ENCODE measurements around the gene IL18R1.

Gene IL18R1

DNA sequence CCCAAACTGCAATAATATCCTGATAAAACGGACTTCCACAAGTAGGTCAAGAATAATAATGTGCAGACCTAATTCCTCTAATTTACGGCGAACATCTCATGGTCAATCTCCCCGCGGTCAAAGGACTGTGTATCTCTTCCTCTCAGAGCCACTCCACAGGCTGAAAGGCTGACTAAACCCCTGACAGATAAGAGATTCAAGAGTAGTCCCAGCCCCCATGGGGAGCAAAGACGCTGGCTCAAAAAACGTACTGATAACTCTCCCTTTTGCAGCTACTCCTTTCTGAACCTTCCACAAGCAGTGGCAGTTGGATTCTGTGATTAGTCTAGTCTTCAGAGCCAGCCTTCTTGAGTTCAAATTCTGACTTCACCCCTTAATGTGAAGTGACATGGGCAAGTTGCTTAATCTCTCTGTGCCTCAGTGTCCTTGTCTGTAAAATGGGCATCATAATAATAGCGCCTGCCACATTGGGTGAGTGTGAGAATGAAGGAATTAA, 19.7 kb upstream of the IL18R1 start:
- no peak for DNase-seq (ENCODE audit: extremely low read depth, low read depth)
- TF ChIP-seq, protein P1, sequence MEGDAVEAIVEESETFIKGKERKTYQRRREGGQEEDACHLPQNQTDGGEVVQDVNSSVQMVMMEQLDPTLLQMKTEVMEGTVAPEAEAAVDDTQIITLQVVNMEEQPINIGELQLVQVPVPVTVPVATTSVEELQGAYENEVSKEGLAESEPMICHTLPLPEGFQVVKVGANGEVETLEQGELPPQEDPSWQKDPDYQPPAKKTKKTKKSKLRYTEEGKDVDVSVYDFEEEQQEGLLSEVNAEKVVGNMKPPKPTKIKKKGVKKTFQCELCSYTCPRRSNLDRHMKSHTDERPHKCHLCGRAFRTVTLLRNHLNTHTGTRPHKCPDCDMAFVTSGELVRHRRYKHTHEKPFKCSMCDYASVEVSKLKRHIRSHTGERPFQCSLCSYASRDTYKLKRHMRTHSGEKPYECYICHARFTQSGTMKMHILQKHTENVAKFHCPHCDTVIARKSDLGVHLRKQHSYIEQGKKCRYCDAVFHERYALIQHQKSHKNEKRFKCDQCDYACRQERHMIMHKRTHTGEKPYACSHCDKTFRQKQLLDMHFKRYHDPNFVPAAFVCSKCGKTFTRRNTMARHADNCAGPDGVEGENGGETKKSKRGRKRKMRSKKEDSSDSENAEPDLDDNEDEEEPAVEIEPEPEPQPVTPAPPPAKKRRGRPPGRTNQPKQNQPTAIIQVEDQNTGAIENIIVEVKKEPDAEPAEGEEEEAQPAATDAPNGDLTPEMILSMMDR (IDR thresholded peaks at IDR 0.05; ENCODE audit: low read depth, low read length, missing control alignments), result no peak
- no peak overlapping the region for H3K4me3 ChIP-seq (replicated peaks; ENCODE audit: low read depth, low read length)

DNA sequence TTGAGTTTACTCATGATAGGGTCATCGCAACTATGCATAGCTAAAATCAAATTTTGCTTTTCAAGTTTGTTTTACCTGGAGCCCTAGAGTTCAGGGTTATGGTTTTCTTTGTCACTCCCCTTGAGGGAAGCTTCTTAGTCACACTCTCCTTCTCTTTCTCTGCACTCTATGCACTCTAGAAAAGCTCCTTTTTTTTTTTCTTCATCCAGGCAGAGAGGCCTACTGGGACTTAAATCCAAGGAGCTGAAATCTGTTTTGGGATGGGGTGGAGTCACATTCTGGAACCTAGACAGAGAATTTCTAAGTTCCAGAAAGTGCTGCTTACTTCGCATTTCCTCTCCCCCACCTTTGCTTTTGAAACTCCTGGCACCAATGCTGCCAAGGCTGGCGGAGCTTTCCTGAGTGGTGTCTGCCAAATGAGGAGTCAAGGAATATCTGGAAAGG, 19.1 kb upstream of the IL18R1 start:
- TF ChIP-seq, protein P1 (IDR thresholded peaks at IDR 0.05; ENCODE audit: low read depth, low read length, missing control alignments), result no peak
- no peak for DNase-seq (ENCODE audit: extremely low read depth, low read depth)
- no peak overlapping the region for H3K4me3 ChIP-seq (replicated peaks; ENCODE audit: low read depth, low read length)

DNA sequence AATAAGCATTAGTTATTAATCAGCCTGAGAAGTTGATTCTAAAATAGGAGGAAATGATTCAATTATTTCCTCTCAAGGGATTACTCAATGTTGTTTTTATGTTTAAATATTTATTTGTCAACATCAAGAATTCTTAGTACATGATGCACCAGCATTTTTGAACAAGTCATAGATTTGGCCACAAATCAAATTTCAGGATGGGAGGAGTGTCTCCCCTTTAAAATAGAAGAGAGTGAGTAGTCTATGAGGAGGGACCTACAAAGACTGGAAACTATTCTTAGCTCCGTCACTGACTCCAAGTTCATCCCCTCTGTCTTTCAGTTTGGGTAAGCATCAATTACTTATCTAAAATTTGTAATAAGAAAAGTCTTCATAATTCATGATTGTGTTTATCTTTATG, 18.6 kb upstream of the IL18R1 start:
- TF ChIP-seq, protein P1 (IDR thresholded peaks at IDR 0.05; ENCODE audit: low read depth, low read length, missing control alignments), result no peak
- no peak overlapping the region for H3K4me3 ChIP-seq (replicated peaks; ENCODE audit: low read depth, low read length)
- no peak for DNase-seq (ENCODE audit: extremely low read depth, low read depth)

DNA sequence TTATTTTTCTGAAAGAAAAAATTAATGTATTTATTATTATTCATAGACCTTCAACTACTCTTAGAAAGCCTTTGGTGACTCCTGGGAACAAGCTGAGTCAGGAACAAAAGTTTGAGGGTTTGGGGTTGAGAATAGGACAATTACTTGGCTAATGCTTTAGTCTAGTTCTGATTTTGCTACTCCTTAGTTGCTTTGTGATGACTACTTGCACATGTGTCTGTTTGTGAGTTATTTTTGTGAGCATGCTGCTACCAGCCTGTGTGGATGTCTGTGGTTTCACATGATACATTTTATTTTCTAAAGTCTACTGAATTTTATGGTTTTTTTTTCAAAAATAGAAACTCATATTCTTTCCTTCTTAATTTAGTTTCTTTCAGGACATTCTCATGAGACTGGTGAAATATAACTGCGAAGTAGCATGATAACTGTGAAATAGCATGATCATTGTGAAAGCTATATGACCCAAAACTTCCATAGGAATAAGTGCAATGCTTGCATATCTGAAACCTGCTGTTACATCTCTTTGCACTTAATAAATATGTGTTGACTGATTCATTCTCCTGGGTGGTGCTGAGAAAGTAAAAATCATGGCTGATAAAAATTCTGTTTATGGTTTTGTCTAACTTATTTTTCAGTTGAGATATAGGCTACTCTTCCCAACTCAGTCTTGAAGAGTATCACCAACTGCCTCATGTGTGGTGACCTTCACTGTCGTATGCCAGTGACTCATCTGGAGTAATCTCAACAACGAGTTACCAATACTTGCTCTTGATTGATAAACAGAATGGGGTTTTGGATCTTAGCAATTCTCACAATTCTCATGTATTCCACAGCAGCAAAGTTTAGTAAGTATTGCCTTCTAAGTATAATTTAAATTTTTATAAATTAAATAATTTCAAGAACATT, 17.9 kb upstream of the IL18R1 start:
- no peak overlapping the region for H3K4me3 ChIP-seq (replicated peaks; ENCODE audit: low read depth, low read length)
- DNase-seq (ENCODE audit: extremely low read depth, low read depth), result no peak
- TF ChIP-seq, protein P1 (IDR thresholded peaks at IDR 0.05; ENCODE audit: low read depth, low read length, missing control alignments), result no peak

DNA sequence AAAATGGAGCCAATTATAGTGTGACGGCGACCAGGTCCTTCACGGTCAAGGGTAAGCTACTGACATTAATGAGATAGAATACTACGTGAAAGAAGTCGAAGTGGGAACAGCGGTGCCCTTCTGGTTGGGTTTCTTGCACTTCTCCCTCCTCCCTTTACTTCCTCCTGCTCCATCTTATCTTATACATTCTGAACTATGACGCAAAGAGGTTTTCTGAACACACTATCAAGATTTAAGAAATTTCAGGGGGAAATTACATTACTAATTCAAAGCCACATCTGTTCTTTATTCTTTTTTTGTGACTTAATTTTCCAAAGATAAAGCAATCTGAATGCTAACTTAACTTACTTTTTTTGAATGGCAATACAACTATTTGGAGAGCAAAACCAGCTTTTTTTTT, 14.8 kb upstream of the IL18R1 start:
- no peak overlapping the region for H3K4me3 ChIP-seq (replicated peaks; ENCODE audit: low read depth, low read length)
- DNase-seq (ENCODE audit: extremely low read depth, low read depth), result no peak
- TF ChIP-seq, protein P1 (IDR thresholded peaks at IDR 0.05; ENCODE audit: low read depth, low read length, missing control alignments), result no peak

DNA sequence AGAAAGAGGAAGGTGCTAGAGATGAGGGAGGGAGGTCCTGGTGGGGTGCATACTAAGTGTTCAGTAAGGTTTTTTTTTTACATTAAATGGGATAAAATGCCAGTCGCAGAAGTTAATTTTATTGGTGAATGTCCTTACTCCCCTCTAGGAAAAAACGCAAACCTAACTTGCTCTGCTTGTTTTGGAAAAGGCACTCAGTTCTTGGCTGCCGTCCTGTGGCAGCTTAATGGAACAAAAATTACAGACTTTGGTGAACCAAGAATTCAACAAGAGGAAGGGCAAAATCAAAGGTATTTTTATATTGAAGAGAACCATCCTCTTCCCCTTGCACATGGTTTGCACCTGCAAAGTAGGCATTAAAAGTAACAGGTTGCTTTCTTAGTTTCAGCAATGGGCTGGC, 12.7 kb upstream of the IL18R1 start:
- TF ChIP-seq, protein P1 (IDR thresholded peaks at IDR 0.05; ENCODE audit: low read depth, low read length, missing control alignments), result no peak
- DNase-seq (ENCODE audit: extremely low read depth, low read depth), result no peak
- no peak overlapping the region for H3K4me3 ChIP-seq (replicated peaks; ENCODE audit: low read depth, low read length)
